GM18499 (cell line): ENCODE measurements around the gene GTF2H3.
"Not testable (repeated sequence)": the region's sequence is repeated elsewhere in the genome, so short reads cannot be mapped to it uniquely, and the experiment has no call there.

ENCODE experiments used
- ATAC-seq: cut with Tn5 transposase; IDR thresholded peaks from one replicate; pipeline ENCODE4 v1.9.1; 2021; ENCODE audit warnings: moderate number of reproducible peaks; ENCODE audit not compliant: insufficient read depth, unreplicated experiment

GTF2H3 gene

DNA sequence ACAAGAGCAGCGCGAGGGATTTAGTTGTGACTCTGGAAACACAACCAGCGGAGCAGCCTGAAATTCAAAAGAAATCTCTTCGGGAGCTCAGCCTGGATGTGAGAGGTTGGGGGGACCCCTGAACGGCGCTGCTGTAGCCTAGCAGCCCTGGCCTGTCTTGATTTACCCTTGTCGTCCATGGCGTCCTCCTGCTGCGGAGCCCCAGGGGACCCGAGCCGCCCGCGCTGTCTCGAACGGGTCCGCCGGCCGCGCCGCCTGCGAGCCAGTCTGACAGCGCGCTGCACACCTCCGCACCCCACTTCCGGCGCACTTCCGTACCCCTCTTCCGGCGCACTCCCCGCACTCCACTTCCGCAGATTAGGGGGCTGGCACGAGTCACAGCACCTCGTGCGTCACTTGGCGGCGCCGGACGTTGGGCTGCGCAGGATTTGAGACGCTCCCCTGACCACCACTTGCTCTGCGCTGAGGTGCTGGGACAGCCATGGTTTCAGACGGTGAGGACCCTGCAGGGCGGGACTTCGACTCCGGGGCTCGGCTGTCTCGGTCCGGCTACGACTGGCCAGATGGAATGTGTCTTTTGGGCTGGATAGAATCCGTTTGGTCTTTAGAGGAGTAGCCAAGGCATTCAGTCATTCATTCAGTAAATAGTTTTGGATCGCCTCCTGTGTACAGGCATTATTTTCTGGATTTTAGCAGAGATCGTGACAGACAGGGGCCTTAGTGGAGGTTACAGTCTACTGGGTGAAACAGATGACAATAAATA, at the start of gene GTF2H3, which contains the start of gene EIF2B1:
TSS of gene GTF2H3 (plus strand) at position 451 of the 763 bp plus-strand sequence. CDS start at position 482, 31 bp downstream.
TSS of gene EIF2B1 (minus strand) at position 308 of the 763 bp plus-strand sequence. CDS start at position 179, 129 bp downstream.
- ATAC-seq: peak; percentile 79

DNA sequence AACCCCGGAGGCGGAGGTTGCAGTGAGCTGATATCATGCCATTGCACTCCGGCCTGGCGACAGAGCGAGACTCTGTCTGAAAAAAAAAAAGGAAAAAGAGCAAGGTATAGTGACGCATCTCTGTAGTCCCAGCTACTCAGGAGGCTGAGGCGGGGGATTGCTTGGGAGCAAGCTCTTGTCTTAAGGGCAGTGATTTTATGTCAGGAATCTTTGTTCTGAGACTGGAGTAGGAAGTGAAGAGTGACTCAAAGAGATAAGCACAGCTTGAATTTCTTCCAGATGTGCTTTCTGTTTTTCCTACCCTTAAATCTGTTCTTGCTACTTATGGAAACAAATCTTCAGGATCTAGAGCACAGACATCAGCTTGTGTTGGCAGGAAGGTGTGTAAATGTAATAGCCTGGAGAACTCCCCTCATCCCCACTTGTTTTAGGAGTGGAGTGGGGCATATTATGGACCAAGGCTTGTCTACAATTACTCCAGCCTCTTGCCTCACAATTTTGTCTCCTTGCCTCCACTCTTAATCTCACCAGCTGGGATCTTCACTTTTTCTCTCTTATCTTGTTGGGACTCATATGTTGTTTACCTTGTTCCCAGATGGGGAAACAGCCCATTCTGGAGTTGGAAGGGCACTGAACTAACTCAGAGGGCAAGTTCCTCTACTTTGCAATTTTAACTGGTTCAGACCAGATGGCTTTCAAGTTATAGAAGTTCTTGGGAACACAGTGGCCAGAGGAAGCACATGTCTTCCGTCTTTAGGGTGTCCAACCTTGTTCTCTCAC, 41.7 kb upstream of the GTF2H3 start:
- ATAC-seq: no peak

DNA sequence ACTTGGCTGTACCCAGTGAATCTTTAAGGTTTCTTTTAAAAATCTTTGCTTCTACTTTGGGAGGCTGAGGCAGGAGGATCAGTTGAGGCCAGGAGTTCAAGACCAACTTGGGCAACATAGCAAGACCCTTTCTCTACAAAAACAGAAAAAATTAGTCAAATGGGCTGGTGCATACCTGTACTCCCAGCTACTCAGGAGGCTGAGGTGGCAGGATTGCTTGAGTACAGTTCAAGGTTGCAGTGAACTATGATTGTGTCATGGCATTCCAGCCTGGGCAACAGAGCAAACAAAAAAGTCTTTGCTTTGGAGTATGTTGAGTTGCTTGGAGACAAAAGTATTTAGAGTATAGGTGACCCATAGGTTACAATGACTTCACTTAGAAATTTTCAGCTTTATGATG, 37.9 kb upstream of the GTF2H3 start:
- ATAC-seq: no peak

DNA sequence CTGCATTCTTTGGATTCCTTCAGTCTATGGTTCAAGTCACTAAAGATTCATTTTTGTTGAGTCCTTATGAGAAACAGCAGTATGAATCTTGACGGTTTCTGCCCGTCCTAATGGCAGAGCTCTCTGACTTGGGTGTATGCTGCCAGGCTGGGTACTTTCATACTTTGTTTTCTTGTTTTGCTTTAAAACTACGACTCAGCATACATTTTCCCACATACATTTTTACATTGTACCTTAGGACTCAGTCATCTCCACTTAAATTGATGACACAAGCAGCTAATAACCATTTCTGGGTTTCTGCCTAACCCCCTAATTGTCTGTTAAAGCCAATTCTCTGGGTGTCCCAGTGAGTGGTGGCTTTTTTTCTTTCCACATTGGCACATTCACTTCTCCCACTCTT, 36.5 kb upstream of the GTF2H3 start:
- ATAC-seq: no peak

DNA sequence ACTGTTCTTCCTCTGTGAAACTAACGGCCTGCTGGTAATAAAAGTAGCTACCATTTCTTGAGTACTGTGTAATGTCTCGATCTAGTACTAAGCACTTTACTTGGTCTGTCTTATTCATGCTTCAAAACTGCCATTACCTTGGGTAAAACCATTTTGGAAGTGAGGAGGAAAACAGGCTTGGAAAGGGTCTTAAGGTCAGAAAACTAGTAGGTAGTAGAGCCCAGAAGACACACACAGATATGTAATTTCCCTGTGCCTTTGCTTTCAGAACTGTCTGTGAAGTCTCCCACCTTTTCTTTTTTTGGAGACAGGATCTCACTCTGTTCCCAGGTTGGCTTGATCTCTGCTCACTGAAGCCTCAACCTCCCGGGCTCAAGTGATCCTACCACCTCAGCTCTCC, 35.1 kb upstream of the GTF2H3 start:
- ATAC-seq: no peak

DNA sequence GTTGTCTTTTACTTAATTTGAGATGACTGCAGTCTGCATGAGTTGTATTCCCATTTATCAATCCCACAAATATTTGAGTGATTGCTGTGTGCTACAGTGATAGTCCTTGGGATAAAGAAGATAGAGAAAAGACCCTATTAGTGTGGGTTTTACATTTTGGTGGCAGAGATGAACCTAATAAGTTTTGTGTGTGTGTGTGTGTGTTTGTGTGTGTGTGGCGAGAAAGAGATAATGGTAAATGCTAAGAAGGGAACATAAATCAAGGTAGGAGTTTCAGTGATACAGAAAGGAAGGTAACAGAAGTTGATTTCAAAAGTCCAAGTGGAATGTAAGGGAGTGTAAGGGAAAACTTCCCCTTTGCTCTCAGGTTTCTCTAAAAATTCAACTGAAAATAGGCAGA, 34.3 kb upstream of the GTF2H3 start:
- ATAC-seq: no peak

DNA sequence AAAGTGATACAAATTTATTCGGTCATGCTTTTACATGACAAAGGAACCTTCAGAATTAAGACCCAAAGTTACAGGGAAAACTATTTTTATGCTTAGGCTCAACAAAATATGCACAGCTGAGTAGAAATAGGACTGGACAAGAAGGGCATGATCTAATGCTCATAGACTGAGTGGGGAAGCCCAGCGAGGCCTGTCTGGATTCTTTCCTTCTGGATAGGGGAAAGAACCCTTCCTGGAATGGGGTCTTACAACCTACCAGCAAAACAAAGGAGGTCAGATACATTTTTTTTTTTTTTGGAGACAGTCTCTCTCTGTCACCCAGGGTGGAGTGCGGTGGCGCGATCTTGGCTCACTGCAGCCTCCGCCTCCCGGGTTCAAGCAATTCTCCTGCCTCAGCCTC, 33.9 kb upstream of the GTF2H3 start:
- no peak for ATAC-seq

DNA sequence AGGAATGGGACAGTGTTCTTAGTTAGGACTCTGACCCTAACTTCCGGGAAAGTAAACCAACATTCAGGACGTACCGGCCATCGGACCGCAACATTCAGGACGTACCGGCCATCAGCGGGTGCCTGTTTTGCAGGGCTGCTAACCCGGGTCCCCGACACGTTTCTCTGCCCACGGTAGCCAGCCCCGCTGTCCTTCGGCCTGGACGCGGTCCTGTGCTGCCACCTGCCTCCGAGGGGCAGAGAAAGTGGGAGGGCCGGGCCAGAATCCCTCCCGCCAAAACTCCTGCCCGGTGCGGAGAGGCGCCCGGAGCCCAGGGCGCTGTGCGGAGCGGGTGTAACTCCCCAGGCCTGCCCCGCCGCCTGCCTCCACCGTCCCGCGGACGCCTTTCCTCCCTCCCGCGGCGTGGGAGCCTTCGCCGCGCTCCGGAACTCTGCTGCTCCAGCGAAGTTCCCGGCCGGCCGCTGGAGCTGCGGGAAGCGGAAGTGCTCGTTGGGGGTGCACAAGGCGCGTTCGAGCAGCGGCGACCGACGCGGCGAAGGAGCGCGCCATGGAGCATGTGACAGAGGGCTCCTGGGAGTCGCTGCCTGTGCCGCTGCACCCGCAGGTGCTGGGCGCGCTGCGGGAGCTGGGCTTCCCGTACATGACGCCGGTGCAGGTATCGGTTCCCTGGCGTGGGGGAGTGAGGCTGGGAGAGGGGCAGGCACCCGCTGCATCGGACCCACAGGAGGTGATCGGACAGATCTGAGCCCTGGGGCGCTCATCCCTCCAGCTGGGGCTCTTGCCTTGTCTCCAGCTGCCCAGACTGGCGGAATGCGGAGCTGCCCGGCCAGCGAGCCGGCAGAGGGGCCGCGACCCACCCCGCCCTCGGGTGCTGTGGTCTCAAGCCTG, 31.8 kb upstream of the GTF2H3 start, which contains the start of gene DDX55:
TSS of gene DDX55 (plus strand) at position 498 of the 888 bp plus-strand sequence. CDS start at position 548, 50 bp downstream.
- peak; percentile 62 for ATAC-seq

DNA sequence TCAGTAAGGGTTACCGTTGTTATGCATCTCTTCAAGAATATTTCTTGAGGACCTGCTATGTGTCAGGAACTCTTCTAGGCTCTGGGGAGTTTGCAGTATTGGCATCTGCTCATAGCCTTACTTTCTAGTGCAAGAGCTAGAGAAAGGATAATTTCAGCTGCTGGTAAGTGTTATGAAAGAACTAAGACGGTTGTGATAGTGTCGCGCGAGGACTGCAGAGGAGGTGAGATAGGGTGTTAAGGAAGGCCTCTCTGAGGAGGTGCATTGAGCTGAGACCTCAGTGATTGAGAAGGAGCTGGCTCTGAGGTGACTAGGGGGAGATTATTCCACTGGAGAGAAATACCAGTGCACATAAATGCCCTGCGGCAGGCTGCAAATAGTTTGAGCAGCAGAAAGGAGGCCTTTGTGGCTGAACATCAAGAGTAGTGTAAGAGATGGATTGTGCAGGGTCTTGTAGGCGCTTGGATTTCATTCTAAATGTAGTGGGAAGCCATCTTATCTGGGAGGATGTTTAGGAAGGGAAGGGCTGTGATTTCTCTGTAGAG, 30.9 kb upstream of the GTF2H3 start:
- no peak for ATAC-seq

DNA sequence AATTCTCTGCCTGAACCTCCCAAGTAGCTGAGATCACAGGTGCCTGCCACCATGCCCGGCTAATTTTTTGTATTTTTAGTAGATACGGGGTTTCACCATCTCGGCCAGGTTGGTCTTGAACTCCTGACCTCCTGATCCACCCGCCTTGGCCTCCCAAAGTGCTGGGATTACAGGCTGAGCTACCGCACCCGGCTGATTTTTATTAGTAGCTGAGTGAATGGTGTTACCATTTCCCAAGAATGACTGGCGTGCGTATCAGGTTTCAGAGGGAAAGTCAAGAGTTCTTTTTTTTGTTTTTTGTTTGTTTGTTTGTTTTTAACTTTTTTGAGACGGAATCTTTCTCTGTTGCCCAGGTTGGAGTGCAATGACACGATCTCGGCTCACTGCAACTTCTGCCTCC, 30.1 kb upstream of the GTF2H3 start:
- ATAC-seq: not testable (repeated sequence)

DNA sequence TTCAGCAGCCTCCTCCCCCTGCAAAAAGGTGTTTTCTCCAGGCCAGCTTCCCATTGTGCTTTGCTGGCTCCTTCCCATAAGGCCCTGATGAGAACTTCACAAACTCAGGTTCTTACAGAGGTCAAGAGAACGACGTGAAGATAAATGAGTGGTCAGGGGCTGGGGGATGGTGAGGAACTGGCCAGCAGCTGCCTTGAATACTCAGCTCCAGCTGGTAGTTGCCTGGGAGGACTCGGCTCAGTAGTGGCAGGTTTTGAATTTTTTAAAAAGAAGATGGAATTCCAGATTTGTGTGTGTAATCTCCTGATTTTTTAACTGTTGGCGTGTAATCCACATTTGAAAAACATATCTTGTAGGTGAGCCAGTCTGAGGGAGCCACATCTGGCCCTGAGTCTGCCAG, 25.9 kb upstream of the GTF2H3 start:
- no peak for ATAC-seq

DNA sequence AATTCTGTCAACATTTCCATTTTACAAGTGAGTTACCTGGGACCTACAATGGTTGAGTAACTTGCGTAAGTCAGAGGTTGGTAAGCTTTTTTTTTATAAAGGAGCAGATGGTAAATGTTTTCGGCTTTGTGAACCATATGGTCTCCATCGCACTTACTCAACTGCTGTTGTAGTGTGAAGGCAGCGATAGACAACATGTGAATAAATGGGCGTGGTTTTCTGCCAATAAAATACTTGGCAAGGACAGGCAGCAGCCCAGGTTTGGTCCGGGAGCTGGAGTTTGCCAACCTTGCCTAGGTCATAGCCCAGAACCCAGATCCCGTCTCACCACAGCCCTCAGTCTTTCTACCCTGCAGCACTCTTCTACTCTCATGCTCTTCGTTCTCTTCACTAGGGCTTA, 25.4 kb upstream of the GTF2H3 start:
- no peak for ATAC-seq

DNA sequence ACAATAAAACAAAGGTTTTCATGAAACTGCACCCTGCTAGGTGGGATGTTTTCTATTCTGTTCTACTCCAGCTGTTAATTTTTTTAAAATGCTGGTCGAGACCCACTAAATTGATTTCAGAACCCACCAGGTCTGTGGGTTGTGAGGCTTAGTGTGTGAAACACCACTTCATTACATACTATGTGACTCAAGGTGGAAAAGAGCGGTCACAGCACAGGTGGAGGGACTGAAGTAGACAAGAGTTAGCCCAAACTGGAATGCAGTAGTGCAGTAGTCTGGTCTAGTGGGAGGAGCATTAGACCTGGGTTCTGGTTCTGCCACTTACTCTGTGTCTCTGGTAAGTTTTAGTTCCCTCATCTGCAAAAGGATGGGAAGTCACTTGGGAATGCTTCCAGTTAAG, 19.5 kb upstream of the GTF2H3 start:
- no peak for ATAC-seq

DNA sequence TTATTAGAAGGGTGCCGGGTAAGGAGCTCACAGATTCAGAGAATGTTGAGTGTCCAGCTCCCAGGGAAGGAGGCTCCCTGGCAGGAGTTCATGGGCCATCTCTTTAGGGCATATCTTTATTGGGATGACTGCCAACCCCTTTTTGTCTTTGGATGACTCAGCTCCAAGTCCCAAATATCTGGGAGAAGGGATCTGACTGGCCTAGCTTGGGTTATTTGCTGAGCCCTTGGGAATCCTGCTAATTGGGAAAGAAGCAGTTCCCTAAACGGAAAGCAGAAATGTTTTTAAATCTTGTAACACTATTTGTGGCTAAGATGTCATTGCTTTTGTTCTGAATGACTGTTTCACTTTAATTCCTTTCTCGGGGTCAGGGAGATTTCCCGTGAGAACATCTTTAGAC, 19.1 kb upstream of the GTF2H3 start:
- ATAC-seq: no peak

DNA sequence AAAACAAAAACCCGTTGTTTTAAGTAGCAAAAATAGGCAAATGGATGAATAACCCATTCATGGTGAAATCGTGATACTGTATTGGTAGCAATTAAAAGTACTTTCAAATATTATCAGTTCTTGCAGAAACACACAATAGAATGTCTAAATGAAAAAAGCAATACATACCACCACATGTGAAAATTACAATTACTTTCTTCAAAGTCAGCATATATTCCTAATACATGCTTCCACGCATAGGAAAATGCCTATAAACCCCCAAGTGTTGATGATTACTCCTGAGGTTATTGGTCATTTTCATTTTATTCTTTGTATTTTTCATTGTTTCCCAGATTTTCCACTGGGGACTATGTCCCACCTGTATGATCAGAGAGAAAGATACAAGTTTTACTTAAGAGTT, 16.5 kb upstream of the GTF2H3 start:
- no peak for ATAC-seq

DNA sequence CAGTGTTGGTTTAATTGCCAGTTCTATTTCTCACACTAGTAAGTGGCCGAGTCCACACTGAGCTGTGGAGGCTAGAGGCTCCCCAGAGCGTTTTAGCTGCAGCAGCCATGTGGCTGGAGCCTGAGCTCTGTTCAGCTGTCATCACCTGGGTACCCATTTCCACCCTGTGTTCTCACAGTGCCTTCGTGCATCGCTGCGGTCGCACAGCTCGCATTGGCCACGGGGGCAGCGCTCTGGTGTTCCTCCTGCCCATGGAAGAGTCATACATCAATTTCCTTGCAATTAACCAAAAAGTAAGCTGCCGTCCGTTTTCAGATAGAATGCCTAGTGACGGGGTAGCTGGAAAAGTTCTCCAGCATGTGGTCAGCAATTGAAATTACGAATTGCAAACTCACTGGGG, 16.0 kb upstream of the GTF2H3 start:
- ATAC-seq: no peak

DNA sequence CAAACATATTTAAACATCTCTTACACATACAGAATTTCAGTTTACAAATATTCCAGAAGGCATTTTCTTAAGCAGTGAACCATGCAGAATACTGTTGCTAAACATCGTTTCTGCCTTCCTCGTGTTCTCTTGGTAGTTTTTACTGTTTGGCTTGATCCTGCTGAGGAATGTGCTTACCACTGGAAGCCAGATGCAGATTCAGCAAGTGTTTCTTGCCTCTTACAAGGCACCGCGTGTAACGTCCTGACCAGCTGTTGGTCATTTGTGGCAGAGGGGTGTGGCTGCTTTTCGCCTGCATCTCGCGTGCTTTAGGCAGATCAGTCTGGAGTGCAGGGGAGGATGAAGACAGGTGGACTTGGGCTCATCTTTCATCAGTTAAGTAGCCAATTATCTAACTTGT, 12.5 kb upstream of the GTF2H3 start:
- ATAC-seq: no peak

DNA sequence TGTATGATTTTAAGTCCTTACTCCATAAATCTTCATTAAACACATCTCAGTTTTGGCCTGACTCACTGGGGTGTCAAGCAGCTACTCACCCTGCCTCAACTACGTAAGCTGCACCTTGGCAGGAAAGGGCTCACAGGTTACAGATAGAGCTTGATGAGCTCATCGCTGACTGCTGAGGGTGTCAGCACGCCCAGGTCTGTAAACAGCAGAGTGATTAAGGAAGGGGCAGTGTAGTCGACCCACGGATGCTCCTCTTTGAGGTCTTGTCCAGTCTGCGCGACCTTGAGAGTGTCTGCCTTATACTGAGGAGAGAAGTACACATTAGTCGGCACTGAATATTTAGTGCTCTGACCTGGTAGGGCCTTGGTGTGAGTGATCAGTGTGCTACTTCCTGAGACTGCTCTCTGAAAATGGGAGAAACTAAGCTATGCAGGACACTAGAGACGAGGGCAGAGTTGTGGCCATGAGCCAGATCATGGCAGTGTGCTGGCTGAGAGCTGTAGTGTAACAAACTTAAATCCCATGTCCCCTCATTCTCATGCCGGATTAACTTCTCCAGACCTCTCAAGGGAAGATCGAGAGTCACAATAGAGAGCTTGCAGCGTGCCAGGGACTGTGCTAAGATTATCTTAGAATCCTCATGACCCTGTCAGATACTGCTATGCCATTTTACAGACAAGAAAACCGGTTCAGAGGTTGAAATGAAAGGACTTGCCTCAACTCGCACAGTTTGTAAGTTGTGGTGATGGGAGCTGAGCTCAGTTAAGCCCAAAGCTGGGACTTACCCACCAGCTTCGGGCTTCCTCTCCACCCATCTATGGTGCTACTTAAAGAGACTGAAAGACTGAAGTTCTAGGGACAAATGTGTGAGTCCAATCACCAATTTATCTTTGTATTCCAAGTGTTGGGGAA, 11.8 kb upstream of the GTF2H3 start:
- no peak for ATAC-seq

DNA sequence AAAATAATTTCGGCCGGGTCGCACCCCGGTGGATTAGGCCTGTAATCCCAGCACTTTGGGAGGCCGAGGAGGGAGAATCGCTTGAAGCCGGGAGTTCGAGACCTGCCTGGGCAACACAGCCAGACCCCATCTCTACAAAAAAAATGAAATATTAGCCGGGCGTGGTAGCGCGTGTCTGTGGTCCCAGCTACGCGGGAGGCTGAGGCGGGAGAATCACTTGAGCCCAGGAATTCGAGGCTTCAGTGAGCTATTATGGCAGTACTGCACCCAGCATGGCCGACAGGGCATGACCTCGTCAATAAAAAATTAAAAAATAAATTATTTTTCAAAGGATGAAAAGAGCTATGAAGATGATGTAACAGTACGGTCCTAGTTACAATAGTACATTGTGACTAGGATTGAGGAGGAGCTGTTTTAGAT, 523 bp downstream of the GTF2H3 start:
- ATAC-seq: no peak
